NCI-H187 (cell line): Measurements from ENCODE around the gene NSD1.
A peak's percentile ranks its signal among the peaks of the same experiment; 100 is the strongest.

Experiments
- DNase-seq, 2 experiments: peaks; one replicate each; lab custom pipeline; 2025; lab: John Stamatoyannopoulos, UW

NSD1 gene

DNA sequence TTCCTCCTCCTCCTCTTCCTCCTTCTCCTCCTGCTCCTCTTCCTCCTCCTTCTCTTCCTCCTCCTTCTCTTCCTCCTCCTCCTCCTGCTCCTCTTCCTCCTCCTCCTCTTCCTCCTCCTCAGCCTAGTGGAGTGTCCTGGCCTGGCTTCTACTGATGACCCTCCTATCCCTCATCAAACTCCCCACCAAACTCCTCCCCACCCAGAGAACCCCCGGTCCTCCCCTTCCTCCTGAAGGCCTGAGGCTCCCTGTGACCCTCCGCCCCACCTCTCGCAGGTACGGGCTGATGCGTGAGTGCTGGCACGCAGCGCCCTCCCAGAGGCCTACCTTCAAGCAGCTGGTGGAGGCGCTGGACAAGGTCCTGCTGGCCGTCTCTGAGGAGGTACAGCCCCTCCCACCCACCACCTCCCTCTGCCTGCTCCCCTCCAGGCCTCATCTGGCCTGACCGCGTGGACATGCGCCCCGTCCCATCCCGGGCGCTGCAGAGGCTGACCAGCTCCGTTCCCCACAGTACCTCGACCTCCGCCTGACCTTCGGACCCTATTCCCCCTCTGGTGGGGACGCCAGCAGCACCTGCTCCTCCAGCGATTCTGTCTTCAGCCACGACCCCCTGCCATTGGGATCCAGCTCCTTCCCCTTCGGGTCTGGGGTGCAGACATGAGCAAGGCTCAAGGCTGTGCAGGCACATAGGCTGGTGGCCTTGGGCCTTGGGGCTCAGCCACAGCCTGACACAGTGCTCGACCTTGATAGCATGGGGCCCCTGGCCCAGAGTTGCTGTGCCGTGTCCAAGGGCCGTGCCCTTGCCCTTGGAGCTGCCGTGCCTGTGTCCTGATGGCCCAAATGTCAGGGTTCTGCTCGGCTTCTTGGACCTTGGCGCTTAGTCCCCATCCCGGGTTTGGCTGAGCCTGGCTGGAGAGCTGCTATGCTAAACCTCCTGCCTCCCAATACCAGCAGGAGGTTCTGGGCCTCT lies 36.3 kb upstream of the NSD1 start:
- DNase-seq: no peak

DNA sequence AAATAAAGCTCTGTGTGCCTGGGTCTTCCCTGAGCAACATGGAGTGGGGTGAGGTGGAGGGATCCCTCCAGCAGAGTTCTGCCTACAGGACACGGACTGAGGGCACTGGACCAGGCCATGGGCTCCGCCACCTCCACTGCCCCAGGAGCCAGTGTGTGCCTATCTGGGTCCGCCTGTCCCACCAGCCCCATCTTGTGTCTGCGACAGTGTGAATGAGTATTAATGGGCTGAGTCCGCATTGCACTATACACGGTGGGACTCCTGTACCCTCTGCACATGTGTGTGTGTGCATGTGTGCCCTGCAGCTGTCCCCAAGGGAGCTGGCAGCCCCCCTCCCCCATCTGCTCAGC lies 35.5 kb upstream of the NSD1 start:
- no peak for DNase-seq

DNA sequence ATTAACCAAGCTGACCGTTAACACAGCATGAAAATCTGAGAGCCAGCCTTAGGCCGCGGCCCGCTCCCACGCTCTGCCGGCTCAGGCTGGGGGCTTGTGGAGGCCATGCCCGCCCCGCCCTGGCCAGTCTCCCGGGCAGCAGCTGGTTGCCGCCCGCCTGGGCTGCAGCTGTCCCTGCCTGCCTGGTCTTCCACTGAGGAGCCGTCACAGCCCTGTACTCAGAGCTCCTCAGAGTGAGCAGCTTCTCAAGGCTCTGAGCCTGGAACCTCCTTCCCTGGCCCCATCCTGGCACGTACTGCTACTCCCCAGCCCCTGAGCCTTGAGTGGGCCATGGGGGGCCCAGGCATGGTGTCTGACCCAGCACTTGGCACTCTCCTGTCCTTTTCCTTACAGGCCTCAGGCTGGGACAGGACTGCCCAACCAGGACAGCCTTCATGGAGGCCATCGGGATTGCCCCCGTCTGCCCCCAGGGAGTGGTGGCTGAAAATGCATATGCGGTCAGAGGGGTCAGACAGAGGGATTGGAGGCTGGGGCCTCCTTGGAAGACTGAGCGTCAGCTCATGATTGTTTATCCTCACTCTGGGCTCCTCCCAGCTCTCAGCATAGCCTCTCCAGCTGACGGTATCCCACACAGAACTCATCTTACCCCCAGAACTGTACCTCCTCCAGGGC lies 35.0 kb upstream of the NSD1 start:
- no peak for DNase-seq

DNA sequence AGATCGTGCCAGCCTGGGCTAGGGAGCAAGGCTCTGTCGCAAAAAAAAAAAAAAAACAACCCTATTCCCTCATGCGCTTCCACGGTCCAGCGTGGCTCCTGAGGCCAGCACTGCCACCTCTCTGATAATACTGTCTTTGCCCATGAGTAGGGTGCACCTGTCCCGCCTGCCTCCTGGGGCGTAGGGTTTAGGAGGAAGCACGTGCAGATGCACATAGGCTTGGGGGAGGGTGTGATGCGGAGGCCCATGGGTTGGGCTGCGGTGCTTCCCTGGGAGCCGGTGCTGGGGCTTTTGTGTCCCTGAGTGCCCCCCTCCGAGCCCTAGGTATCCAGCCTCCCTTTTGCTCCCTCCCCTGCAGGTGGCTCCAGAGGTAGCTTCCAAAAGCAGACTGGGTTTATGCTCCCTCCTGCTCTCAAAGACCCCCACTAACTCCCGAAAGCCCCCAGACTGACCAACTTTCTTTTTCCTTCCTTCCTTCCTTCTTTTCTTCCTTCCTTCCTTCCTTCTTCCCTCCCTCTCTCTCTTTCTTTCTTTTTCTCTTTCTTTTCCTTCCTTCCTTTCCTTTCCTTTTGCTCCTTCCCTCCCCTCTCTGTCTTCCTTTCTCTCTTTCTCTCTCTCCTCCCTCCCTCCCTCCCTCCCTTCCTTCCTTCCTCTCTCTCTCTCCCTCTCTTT lies 34.0 kb upstream of the NSD1 start:
- no peak for DNase-seq

DNA sequence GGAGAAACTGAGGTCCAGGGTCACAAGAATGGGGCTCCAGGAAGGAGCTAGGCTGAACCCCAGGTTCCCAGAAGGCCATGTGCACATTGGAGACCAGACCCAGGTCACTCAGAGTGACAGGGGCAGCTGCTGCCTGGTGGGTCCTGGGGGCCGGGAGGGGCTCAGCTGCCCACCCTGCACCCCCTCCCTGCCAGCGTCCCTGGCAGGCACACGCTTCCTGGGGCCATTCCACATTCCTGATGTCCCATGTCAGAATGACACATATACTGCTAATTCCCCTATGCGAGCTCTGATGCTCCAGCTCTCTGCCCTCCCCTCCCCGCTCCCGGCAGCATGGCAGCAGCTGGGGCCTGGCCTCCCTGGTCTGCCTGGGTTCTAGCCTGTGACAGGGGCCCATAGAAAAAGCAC lies 32.9 kb upstream of the NSD1 start:
- no peak for DNase-seq

DNA sequence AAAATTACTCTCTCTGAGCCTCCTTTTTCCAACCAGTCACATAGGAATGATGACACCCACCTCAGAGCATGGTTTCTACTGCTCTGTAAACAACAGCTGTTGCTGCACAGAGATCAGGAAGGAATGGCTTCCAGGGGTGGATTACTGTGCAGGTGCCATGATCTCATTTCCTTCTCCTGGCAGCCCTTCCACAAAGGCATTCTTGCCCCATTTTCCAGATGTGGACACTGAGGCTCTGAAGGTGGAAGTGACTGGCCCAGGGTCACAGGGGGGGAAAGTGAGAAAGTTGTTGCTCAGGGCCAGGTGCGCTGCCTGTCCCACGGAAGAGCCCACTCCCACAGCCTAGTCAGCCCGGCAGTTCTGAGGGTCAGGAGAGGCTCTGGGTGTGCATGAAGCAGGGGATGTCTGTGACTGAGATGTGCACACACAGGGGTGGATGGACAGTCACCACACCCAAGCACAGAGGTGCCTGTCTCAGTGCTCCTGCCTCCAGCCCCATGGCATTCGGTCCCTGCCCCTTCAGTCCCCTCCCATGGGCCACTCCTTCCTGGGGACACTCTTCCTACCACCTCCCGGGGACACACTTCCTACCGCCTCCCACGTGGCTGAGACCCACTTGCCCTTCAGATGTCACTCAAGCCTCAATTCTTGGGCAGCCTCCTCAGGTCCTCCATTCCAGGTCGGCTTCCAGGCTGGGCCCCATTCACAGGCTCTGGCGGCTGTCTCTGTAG lies 29.9 kb upstream of the NSD1 start:
- DNase-seq: no peak

DNA sequence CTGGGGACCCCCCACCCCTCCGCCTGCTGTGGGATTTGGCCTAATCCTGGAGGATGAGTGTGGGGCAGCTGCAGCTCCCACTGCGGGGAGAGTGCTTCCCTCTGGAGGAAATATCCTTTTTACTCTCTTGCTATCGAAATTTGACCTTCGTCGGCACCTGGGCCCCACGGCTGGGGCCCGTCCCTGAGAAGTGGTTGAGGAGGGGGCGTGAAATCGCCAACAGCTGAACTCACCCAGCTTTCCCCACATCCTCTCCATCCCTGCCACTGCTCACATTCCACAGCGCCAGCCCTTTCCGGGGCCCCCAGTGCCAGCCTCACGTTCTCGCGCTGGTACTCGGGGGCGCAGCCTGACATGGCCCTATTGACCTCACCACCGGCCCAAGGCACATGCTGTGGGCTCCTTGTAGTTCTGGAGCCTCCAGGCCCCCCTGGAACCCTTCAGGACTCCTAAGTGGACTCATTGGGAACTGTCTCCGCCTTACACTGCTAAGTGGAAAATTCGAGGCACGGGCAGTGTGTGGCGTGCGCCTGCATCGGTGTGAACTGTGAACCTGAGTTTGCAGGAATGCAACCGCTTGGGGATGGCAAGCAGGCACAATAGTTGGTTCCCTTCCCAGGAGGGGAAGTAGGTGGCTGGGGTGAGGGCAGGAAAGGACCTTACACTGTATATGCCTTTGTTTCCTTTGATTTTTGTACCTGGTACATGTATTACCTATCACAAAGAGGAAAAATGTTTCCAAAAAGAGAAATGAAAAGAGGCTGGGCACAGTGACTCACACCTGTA lies 27.7 kb upstream of the NSD1 start:
- no peak for DNase-seq

DNA sequence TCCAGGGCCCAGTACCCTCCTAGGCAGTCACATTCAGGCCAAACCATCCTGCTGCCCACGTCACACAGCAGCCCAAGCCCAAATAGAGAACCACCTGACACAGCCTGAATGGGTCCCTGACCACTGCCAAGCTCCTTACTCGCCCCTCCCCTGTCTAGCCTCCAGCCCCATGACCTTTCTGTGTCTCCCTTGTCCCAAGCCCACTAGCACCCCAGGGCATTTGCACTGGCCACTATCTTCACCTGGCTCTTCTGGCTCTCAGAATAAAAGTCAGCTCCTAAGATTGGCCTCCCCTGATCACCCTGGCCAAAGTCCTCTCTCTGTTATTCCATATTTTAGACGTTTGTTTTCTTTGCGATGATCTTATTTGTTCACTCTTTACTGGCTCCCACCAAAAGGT lies 26.4 kb upstream of the NSD1 start:
- DNase-seq: no peak

DNA sequence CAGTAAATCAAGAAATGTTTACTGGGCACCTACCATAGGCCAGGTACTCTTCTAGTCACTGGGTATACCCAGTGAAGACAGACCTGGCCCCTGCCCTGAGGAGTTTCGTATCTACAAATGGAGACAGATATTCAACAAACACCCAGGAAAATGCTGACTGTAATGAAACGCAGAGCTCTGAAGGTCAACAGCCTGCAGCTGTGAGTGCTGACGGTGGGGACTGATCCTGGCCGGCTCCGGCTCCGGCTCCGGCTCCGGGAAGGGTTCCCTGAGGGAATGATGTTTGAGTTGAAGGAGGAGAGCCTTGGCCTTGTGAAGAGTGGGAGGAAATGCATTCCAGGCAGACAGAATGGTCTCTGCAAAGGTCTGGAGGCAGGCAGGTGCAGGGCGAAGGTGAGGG lies 23.8 kb upstream of the NSD1 start:
- DNase-seq: no peak

DNA sequence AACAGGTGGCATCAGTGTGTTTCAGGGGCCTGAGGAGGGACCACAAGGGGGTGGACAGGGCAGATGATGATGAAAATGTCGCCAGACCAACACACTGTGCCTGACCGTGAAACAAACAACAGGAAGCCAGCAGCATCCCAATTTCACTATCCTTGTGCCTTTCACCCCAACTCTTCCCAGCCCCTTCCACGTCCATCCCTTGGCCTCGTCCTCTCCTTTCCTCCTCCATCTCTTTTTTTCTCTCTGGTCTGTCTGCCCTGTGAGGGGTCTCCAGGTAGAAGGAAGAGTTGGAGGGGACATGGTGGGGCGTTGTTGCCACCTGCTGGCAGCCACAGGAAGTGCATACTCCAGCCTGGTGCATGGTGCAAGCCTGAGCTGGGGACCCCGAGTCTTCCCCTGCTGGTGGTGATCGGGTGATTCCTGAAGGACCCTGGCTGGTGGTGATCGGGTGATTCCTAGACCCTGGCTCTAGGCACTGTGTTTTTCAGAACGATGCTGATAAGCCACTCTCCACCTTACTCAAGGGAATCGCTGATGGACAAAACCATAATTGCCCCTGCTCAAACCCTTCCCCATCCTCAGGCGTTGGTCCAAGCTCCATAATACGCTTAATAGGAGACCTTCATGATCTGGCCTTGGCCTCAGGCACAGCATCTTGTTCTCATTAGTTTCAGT lies 21.7 kb upstream of the NSD1 start:
- DNase-seq: no peak

DNA sequence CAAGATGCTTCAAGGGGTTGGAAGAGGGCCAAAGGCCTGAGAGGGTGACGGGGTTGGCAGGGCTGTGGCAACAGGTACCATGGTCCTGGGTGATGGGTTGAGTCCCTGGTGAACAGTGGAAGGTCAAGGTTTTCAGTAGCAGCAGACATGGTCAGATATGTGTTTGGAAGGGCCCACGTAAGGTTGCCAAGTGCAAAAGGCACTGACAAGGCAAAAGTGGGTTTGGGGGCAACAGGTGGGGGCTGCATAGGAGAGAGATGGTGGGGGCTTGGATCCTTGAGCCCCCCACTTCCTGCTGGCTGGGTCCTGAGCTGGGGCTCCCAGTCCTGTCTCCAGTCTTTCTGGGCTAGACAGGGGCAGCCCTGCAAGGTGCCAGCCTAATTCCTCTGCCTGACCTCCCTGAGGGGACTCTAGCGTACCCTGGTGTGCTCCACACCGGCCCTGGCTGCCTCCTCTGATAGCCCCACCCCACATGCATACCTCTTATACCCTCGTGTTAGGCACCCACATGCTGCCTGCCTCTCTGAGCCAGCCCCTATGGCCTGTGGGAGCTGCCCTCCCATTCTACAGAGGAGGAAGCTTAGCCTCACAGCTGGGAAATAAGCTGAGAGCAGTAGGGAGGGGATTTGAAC lies 20.9 kb upstream of the NSD1 start:
- DNase-seq: no peak

DNA sequence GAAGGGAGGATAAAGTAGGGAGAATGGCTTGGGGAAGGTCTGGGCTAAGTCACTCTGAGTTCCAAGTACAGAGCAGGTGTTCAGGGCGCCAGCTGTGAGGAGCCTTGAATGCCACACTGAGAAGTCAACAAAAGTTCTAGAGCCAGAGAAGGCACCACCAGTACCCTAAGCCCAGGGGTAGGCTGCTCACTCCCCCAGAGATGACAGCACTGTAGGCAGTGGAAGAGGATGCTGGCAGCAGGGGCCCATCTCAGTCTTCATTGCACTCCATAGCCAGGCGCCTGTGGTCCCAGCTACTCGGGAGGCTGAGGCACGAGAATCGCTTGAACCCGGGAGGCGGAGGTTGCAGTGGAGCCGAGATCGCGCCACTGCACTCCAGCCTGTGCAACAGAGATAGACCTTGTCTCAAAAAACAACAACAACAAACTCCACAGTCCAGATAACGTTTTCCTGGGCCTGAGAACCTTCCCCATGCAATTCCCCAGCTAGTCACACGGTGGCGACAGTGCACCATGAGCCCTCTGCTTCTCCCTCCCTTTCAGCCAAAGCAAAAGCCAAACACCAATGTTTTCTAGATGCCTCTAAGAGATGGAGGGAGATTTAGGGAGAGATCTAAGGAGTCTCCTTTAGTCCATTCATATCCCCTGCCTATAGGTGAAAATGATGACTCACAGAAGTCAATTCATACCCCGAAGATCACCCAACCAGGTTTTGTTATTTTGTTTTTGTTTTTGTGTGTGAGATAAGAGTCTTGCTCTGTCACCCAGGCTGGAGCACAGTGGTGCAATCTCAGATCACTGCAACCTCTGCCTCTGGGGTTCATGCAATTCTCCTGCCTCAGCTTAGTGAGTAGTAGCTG lies 19.8 kb upstream of the NSD1 start:
- DNase-seq: peak; percentile 5 to 17

DNA sequence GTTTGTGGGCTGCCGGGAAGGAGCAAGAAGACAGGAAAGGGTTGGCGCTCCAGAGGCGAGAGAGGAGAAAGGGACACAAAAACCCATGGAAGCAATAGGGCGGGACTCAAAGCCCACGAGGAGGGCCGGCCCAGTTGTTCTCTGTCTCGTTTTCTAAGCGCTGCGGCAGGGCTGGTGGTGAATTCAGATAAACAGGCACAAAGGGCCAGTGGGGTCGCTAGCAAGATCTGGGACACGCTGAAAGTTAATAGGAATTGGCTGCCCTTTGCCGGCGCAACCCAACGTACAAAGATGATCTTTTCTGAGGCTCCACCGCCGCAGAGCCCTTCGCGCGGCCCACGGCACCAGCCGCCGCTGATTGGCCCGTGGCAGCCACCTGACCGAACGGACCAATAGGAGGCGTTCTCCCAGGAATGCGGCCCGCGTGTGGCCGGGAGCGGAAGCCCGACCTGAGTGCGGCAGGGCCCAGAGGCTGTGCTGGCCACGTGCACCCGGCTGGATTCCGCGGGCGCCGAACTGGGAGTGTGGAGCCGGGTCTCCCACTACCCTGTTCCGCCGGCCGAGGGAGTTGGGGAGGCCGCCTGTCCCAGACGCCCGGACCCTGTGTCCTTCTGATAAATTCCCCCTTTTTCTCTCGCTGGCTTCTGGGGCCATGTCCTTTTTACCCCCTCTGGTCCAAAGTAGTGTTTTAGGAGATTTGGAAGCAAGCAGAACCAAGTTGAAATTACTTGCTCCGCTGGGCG lies 16.8 kb upstream of the NSD1 start:
- DNase-seq: no peak

DNA sequence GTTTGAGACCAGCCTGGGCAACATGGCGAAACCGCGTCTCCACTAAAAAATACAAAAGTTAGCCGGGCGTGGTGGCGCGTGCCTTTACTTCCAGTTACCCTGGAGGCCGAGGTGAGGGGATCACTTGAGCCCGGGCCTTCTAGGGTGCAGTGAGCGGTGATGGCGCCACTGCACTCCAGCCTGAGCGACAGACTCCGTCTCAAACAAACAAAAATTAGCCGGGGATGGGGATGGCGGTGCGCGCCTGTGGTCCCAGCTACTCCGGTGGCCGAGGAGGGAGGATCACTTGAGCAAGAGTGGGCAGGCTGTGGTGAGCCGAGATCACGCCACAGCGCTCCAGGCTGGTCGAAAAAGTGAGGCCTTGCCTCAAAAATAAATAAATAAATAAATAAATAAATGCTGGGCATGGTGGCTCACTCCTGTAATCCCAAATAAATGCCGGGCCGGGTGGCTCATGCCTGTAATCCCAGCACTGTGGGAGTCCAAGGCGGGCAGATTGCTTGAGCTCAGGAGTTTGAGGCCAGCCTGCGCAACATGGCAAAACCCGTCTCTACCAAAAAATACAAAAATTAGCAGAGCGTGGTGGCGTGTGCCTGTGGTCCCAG lies 16.0 kb upstream of the NSD1 start:
- DNase-seq: no peak

DNA sequence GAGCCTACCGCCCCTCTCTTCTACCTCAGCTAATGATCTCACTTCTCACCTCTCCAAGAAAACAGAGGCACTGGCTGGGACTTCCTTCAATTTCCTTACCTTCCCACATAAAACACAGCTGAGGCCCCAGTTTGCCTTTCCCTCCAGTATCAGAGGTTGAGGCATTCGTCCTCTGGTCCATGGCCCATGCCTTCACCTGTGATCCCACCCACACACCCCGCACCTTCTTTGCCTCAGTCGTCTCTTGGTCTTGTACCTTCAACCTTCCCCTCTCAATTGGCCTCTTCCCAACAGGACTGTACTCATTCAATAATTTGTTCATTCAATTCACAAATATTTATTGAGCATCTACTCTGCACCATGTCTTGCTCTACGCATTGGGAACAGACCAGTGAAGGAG lies 11.0 kb upstream of the NSD1 start:
- no peak for DNase-seq

DNA sequence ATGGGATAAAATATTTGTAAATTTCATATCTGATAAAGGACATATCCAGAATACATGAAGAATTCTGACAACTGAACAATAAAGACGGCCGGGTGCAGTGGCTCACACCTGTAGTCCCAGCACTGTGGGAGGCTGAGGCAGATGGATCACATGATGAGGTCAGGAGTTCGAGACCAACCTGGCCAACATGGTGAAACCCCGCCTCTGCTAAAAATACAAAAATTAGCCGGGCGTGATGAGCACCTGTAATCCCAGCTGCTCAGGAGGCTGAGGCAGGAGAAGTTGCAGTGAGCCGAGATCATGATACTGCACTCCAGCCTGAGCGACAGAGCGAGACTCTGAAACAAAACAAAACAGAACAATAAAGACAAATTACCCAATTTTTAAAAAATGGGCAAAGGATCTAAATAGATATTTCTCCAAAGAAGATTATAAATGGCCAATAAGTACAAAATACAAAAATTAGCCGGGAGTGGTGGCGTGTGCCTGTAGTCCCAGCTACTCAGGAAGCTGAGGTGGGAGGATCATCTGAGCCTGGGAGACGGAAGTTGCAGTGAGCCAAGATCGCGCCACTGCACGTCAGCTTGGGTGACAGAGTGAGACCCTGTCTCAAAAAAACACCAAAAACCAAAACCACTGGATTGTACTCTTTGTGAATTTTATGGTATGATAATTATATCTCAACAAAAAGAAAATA lies 9.6 kb upstream of the NSD1 start:
- DNase-seq: no peak

DNA sequence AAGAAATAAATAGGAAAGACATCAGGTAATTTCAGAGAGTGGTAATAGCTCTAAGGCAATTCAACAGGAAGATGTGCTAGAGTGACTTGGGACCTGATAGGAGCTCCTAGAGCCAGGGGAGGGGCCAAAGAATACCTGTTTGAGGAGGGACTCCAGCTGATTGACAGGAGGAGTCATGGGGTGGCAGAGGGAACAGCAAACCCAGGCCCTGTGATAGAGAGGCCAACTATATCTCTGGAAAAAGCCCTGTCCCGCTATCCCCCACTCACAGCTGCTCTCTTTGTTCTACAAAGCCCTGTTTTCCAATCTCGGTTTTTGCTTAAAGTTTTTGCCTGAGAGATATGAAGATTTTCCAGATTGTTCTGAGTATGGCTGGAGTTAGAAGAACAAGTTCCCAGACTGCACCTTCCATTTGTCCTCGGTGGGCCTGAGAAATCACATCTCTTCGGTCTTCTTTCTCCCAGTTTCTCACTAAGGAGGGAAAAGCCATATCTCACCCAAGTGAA lies 9.0 kb upstream of the NSD1 start:
- no peak for DNase-seq
